Testis (tissue), 2 donors: Measurements from ENCODE around the gene AKT1.

Source experiments
- POLR2A ChIP-seq: fragments of 450-650 bp; IDR thresholded peaks from one replicate; pipeline ENCODE4 v1.6.1; 2017; ENCODE audit warnings: antibody characterized with exemption, mild to moderate bottlenecking, moderate library complexity
- TF ChIP-seq, protein P1 (sequence below), 3 experiments: fragments of 450-650 bp in 2 of 3; fragments of 200-600 bp in 1 of 3; sonication (generic) in 1 of 3; IDR thresholded peaks; one replicate each; pipeline ENCODE4 v1.5.1; 2016 to 2019; ENCODE audit warnings: antibody characterized with exemption in 3 of 3, mild to moderate bottlenecking in 2 of 3, moderate library complexity in 1 of 3

DNA sequence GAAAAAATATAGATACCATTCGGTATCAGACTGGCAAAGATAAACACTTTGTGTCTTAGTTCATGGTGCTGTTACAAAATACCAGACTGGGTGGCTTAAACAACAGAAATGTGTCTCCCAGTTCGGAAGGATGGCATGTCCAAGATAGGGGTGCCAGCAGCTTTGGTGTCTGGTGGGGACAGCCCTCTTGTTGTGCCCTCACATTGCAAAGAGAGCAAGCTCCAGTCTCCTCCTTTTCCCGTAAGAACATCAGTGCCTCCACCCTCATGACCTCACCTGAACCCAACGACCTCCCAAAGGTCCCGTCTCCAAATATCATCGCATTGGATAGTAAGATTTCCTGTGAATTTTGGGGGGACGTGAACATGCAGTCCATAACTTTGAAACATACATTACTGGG lies 17.7 kb upstream of the AKT1 start:
- TF ChIP-seq, protein P1, sequence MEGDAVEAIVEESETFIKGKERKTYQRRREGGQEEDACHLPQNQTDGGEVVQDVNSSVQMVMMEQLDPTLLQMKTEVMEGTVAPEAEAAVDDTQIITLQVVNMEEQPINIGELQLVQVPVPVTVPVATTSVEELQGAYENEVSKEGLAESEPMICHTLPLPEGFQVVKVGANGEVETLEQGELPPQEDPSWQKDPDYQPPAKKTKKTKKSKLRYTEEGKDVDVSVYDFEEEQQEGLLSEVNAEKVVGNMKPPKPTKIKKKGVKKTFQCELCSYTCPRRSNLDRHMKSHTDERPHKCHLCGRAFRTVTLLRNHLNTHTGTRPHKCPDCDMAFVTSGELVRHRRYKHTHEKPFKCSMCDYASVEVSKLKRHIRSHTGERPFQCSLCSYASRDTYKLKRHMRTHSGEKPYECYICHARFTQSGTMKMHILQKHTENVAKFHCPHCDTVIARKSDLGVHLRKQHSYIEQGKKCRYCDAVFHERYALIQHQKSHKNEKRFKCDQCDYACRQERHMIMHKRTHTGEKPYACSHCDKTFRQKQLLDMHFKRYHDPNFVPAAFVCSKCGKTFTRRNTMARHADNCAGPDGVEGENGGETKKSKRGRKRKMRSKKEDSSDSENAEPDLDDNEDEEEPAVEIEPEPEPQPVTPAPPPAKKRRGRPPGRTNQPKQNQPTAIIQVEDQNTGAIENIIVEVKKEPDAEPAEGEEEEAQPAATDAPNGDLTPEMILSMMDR (IDR thresholded peaks at IDR 0.05): no peak
- TF ChIP-seq POLR2A: no peak
